Ishikawa (cell line): ENCODE measurements around the gene CCDC106.
A peak's percentile ranks its signal among the peaks of the same experiment; 100 is the strongest.

Source experiments
- CEBPB ChIP-seq: IDR thresholded peaks from 2 replicates; pipeline ENCODE4 v1.6.1; 2012
- CREB1 ChIP-seq: IDR thresholded peaks from 2 replicates; pipeline ENCODE4 v1.6.1; 2012; ENCODE audit warnings: low read depth
- EGR1 ChIP-seq: IDR thresholded peaks from 2 replicates; pipeline ENCODE4 v1.6.1; 2012
- EP300 ChIP-seq: IDR thresholded peaks from 2 replicates; pipeline ENCODE4 v1.6.1; 2012; ENCODE audit warnings: borderline replicate concordance
- FOXM1 ChIP-seq: IDR thresholded peaks from 2 replicates; pipeline ENCODE4 v1.6.1; 2012; ENCODE audit warnings: low read depth, borderline replicate concordance
- NFIC ChIP-seq: IDR thresholded peaks from 2 replicates; pipeline ENCODE4 v1.6.1; 2012
- RAD21 ChIP-seq: IDR thresholded peaks from 2 replicates; pipeline ENCODE4 v1.6.1; 2012; ENCODE audit warnings: low read depth
- TAF1 ChIP-seq: IDR thresholded peaks from 2 replicates; pipeline ENCODE4 v1.6.1; 2012; ENCODE audit warnings: low read depth, mild to moderate bottlenecking
- TCF12 ChIP-seq: IDR thresholded peaks from 2 replicates; pipeline ENCODE4 v1.6.1; 2012; ENCODE audit warnings: low read depth
- TEAD4 ChIP-seq: IDR thresholded peaks from 2 replicates; pipeline ENCODE4 v1.6.1; 2012
- YY1 ChIP-seq: IDR thresholded peaks from 2 replicates; pipeline ENCODE4 v1.6.1; 2012; ENCODE audit warnings: low read depth
- ZBTB7A ChIP-seq: IDR thresholded peaks from 2 replicates; pipeline ENCODE4 v1.6.1; 2012; ENCODE audit warnings: low read depth
- TF ChIP-seq, protein P1 (sequence below): IDR thresholded peaks from 2 replicates; pipeline ENCODE4 v1.6.1; 2012
- TF ChIP-seq, protein P2 (sequence below): IDR thresholded peaks from 2 replicates; pipeline ENCODE4 v1.6.1; 2012; ENCODE audit warnings: low read depth, mild to moderate bottlenecking
- TF ChIP-seq, protein P3 (sequence below): IDR thresholded peaks from 2 replicates; pipeline ENCODE4 v1.6.1; 2012

Gene CCDC106

DNA sequence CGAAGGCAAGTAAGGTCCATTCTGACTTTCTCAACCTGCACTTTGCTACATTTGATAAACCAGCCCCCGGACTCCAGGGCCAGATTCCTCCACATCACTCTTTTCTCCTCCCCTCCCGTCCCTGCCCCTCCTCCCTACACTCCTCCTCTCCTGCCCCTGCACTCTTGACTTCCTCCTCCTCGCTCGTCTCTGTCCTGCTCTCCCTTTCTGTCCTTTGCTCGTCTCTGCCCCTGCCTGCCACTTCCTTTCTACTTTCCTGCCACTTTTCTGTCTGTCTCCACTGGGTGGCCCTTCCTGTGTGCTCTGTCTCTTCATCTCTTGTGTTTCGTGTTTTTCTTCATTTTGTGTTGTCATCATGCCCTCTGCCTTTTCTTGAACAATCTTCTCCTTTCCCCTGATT lies 13.8 kb downstream of the CCDC106 start:
- no peak for TF ChIP-seq FOXM1
- no peak for TF ChIP-seq NFIC
- no peak for TF ChIP-seq TCF12
- TF ChIP-seq CEBPB: no peak
- no peak for TF ChIP-seq TAF1
- no peak for TF ChIP-seq CREB1
- no peak for TF ChIP-seq YY1
- TF ChIP-seq EGR1: no peak
- no peak for TF ChIP-seq EP300
- TF ChIP-seq RAD21: no peak
- TF ChIP-seq, protein P1, sequence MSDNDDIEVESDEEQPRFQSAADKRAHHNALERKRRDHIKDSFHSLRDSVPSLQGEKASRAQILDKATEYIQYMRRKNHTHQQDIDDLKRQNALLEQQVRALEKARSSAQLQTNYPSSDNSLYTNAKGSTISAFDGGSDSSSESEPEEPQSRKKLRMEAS: no peak
- no peak for TF ChIP-seq ZBTB7A
- TF ChIP-seq, protein P2, sequence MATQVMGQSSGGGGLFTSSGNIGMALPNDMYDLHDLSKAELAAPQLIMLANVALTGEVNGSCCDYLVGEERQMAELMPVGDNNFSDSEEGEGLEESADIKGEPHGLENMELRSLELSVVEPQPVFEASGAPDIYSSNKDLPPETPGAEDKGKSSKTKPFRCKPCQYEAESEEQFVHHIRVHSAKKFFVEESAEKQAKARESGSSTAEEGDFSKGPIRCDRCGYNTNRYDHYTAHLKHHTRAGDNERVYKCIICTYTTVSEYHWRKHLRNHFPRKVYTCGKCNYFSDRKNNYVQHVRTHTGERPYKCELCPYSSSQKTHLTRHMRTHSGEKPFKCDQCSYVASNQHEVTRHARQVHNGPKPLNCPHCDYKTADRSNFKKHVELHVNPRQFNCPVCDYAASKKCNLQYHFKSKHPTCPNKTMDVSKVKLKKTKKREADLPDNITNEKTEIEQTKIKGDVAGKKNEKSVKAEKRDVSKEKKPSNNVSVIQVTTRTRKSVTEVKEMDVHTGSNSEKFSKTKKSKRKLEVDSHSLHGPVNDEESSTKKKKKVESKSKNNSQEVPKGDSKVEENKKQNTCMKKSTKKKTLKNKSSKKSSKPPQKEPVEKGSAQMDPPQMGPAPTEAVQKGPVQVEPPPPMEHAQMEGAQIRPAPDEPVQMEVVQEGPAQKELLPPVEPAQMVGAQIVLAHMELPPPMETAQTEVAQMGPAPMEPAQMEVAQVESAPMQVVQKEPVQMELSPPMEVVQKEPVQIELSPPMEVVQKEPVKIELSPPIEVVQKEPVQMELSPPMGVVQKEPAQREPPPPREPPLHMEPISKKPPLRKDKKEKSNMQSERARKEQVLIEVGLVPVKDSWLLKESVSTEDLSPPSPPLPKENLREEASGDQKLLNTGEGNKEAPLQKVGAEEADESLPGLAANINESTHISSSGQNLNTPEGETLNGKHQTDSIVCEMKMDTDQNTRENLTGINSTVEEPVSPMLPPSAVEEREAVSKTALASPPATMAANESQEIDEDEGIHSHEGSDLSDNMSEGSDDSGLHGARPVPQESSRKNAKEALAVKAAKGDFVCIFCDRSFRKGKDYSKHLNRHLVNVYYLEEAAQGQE: no peak
- no peak for TF ChIP-seq TEAD4
- TF ChIP-seq, protein P3, sequence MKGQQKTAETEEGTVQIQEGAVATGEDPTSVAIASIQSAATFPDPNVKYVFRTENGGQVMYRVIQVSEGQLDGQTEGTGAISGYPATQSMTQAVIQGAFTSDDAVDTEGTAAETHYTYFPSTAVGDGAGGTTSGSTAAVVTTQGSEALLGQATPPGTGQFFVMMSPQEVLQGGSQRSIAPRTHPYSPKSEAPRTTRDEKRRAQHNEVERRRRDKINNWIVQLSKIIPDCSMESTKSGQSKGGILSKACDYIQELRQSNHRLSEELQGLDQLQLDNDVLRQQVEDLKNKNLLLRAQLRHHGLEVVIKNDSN: no peak

DNA sequence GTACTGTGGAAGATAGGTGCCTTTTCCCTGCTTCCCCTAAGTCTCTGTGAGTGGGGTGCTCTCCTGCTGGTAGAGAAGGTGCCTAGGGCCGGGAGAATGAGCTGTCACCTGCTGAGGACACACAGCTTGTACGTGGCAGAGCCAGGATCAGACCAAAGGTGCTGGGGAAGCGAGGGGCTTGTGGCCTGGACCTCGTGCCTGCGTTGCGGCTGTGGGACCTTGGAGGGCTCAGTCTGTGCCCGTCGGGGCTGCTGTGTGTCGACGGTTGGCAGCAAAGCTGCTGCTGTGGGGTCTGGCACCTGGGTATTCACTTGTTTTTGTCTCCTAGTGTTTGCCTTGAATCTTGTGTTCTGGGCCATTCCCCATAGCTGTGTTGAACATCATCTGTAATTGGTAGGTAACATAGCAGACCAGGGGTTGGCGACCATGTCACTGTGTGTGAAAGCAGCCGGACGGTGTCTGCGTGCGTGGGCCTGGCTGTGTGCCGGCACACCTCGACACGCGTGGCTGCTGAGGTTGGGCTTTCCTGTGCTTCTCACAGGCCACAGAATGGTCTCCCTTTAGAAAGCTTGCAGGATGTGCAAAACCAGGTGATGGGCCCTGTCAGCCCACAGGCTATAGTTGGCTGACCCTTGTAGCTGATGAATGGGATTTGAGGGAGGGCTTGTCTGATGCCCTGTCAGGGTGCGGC lies 16.0 kb downstream of the CCDC106 start:
- TF ChIP-seq YY1 (no peak), TAF1 (no peak), EP300 (no peak), NFIC (no peak), CREB1 (no peak), ZBTB7A (no peak), TCF12 (no peak), FOXM1 (no peak)
- TF ChIP-seq, protein P1: no peak

DNA sequence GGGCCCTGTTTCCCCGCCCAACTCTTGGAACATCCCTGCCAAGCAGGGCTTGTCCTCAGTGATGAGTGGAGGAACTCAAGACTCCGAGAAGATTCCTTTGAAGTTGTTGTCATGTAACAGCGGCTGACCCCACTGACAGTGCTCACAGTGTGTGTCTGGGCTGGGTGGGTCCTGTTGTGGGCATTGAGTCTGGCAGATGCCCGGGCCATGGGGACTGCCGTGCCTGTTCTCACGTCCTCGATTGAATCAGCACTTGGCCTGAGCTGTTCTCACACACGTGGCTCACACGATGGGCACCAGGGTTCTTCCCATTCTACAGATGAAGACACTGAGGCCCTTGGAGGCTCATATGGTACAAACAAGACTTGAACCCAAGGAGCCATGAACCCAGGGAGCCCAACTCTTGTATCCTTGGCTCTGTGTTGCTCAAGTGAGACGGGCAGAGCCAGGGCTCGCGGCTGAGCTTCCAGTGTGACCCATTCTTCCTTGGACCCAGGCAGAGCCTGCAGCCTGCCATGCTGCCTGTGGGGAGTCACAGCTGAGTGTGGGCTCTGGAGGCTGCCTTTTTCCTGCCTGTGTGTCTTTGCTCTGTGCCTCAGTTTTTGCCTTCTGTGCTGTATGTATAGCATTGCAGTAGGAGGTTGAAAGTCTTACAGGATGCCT lies 18.5 kb downstream of the CCDC106 start:
- TF ChIP-seq ZBTB7A (no peak), TAF1 (no peak), TEAD4 (no peak), RAD21 (no peak), TCF12 (no peak), CREB1 (no peak), FOXM1 (no peak), NFIC (no peak), CEBPB (no peak), EGR1 (no peak), YY1 (no peak), EP300 (no peak)
- TF ChIP-seq, protein P3: no peak
- TF ChIP-seq, protein P1: no peak
- TF ChIP-seq, protein P2: no peak

DNA sequence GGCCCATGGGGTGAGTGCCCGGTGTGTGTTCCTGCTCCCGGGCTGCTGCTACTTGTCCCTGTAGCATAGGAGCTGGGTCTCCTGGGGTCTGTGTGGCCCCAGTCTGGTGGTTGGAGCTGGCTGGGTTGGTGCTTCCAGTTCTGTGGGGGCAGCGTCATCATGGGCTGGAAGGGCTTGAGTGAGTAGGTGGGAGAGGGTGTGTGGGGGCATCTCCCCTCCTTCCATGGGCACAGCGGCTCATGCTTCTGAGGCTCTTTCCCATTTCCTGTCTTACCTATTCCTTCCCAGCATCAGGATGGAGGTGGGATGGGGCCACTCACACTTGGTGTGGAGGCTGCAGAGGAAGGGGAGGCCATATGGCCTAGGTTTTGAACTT lies 19.0 kb downstream of the CCDC106 start:
- TF ChIP-seq RAD21 (no peak), NFIC (no peak)

DNA sequence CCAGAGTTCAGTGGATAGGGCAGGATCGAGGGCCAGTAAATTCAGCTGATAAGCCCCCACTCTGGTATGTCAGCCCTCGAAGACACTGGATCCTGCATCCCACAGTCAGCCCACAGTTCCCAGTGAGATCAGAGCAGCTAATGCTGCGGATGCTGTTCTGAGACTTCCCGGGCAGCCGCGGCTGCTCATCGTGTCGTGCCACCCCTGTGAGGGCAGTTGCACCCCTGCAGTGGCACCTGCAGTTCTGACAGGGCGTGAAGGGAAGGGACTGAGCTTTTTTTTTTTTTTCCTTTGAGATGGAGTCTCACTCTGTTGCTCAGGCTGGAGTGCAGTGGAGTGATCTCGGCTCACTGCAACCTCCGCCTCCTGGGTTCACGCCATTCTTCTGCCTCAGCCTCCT lies 19.5 kb downstream of the CCDC106 start:
- no peak for TF ChIP-seq NFIC
- no peak for TF ChIP-seq YY1
- peak; percentile 67; the same call in 1 of the 2 replicates for TF ChIP-seq TCF12
- TF ChIP-seq TEAD4: 0 out of 2 replicates have a peak, but pooled peaks have one; percentile 26
- TF ChIP-seq FOXM1: peak; percentile 9; the same call in 1 of the 2 replicates
- TF ChIP-seq CREB1: no peak
- TF ChIP-seq ZBTB7A: peak; percentile 33; the same call in 1 of the 2 replicates
